H9 (cell line): ENCODE results near the gene ADGRG2. TPM values are rescaled to one million over a fixed set of nuclear protein-coding genes. Genes with fewer than 3 reads are reported as not detected.

Source experiments
- DNase-seq: peaks from one replicate; pipeline ENCODE4 v3.0.0-alpha.2; 2017
- H2AFZ ChIP-seq: one replicate; pipeline ENCODE4 v1.6.1; 2013; ENCODE audit warnings: mild to moderate bottlenecking, low read length, control low read depth, moderate library complexity
- H2AK5ac ChIP-seq: 2 replicates; pipeline ENCODE4 v1.6.1; 2013; ENCODE audit warnings: low read length, control low read depth, mixed read lengths; ENCODE audit not compliant: insufficient read length
- H2BK120ac ChIP-seq: one replicate; pipeline ENCODE4 v1.6.1; 2013; ENCODE audit warnings: low read depth, mild to moderate bottlenecking, low read length, control low read depth, inconsistent platforms; ENCODE audit not compliant: poor library complexity, severe bottlenecking
- H2BK12ac ChIP-seq: 2 replicates; pipeline ENCODE4 v1.6.1; 2013; ENCODE audit warnings: low read length, control low read depth, mixed read lengths, low read depth; ENCODE audit not compliant: insufficient read length
- H2BK15ac ChIP-seq: 2 replicates; pipeline ENCODE4 v1.6.1; 2013; ENCODE audit warnings: low read depth, low read length, control low read depth
- H2BK20ac ChIP-seq: one replicate; pipeline ENCODE4 v1.6.1; 2013; ENCODE audit warnings: low read depth, mild to moderate bottlenecking, low read length, control low read depth, inconsistent platforms; ENCODE audit not compliant: poor library complexity, severe bottlenecking
- H2BK5ac ChIP-seq: 2 replicates; pipeline ENCODE4 v1.6.1; 2013; ENCODE audit warnings: low read length, control low read depth, mixed read lengths; ENCODE audit not compliant: insufficient read length
- H3K14ac ChIP-seq: 2 replicates; pipeline ENCODE4 v1.6.1; 2013; ENCODE audit warnings: low read length, control low read depth; ENCODE audit not compliant: insufficient read depth
- H3K18ac ChIP-seq: 2 replicates; pipeline ENCODE4 v1.6.1; 2013; ENCODE audit warnings: low read depth, mild to moderate bottlenecking, mixed read lengths, low read length, control low read depth; ENCODE audit not compliant: insufficient read length
- H3K23ac ChIP-seq: 2 replicates; pipeline ENCODE4 v1.6.1; 2013; ENCODE audit warnings: low read length, control low read depth, mixed read lengths, low read depth; ENCODE audit not compliant: insufficient read length
- H3K23me2 ChIP-seq: 2 replicates; pipeline ENCODE4 v1.6.1; 2013; ENCODE audit warnings: low read depth, mild to moderate bottlenecking, mixed read lengths, low read length, control low read depth; ENCODE audit not compliant: insufficient read length, poor library complexity, severe bottlenecking
- H3K27ac ChIP-seq: 2 replicates; pipeline ENCODE4 v1.5.1; 2013; ENCODE audit warnings: low read length, control low read depth, mixed read lengths, low read depth; ENCODE audit not compliant: insufficient read length
- H3K27me3 ChIP-seq: 2 replicates; pipeline ENCODE4 v1.6.1; 2013; ENCODE audit warnings: low read length, control low read depth, inconsistent platforms; ENCODE audit not compliant: insufficient read depth
- H3K4ac ChIP-seq: 2 replicates; pipeline ENCODE4 v1.6.1; 2013; ENCODE audit warnings: low read depth, mild to moderate bottlenecking, control low read depth, inconsistent platforms, low read length, moderate library complexity
- H3K4me1 ChIP-seq: 2 replicates; pipeline ENCODE4 v1.6.1; 2013; ENCODE audit warnings: low read length, control low read depth, inconsistent platforms; ENCODE audit not compliant: insufficient read depth
- H3K4me2 ChIP-seq: 2 replicates; pipeline ENCODE4 v1.6.1; 2013; ENCODE audit warnings: low read length, control low read depth, mixed read lengths; ENCODE audit not compliant: insufficient read length, insufficient read depth
- H3K56ac ChIP-seq: 2 replicates; pipeline ENCODE4 v1.6.1; 2013; ENCODE audit warnings: low read depth, mild to moderate bottlenecking, mixed read lengths, low read length, control low read depth; ENCODE audit not compliant: insufficient read length
- H3K79me1 ChIP-seq: 2 replicates; pipeline ENCODE4 v1.6.1; 2013; ENCODE audit warnings: low read depth, mild to moderate bottlenecking, moderate library complexity, low read length, control low read depth, inconsistent platforms; ENCODE audit not compliant: insufficient read depth, poor library complexity, severe bottlenecking
- H3K79me2 ChIP-seq: 2 replicates; pipeline ENCODE4 v1.6.1; 2013; ENCODE audit warnings: low read length, control low read depth, inconsistent platforms; ENCODE audit not compliant: insufficient read depth
- H3K9ac ChIP-seq: 2 replicates; pipeline ENCODE4 v1.6.1; 2013; ENCODE audit warnings: low read length, control low read depth, mixed read lengths; ENCODE audit not compliant: insufficient read length; ENCODE audit errors: extremely low read depth
- H3K9me3 ChIP-seq: one replicate; pipeline ENCODE4 v1.6.1; 2013; ENCODE audit warnings: low read depth, low read length, inconsistent platforms; ENCODE audit not compliant: control insufficient read depth
- H3T11ph ChIP-seq: one replicate; pipeline ENCODE4 v1.6.1; 2013; ENCODE audit warnings: mild to moderate bottlenecking, low read length, control low read depth, inconsistent platforms
- H4K20me1 ChIP-seq: one replicate; pipeline ENCODE4 v1.6.1; 2013; ENCODE audit not compliant: control insufficient read depth, insufficient read length, insufficient read depth
- H4K5ac ChIP-seq: 2 replicates; pipeline ENCODE4 v1.6.1; 2013; ENCODE audit warnings: low read depth, mild to moderate bottlenecking, mixed read lengths, low read length, control low read depth; ENCODE audit not compliant: insufficient read length
- H4K8ac ChIP-seq: replicated peaks from 2 replicates; pipeline ENCODE4 v1.6.1; 2013; ENCODE audit warnings: low read length, control low read depth, mixed read lengths, low read depth; ENCODE audit not compliant: insufficient read length
- H4K91ac ChIP-seq: 2 replicates; pipeline ENCODE4 v1.6.1; 2013; ENCODE audit warnings: low read depth, mild to moderate bottlenecking, moderate library complexity, mixed read lengths, low read length, control low read depth; ENCODE audit not compliant: insufficient read length
- H3K27ac Mint-ChIP-seq, 3 experiments: 2 replicates in 2 of 3; 3 replicates in 1 of 3; pipeline ENCODE4 v1.8.0; 2020 to 2021; ENCODE audit warnings: mixed read lengths in 3 of 3, mild to moderate bottlenecking in 1 of 3, moderate library complexity in 1 of 3
- H3K27me3 Mint-ChIP-seq: 2 replicates; pipeline ENCODE4 v1.8.0; 2021; ENCODE audit warnings: low read depth, mild to moderate bottlenecking, moderate library complexity, mixed read lengths
- H3K36me3 Mint-ChIP-seq, 3 experiments: 2 replicates in 2 of 3; 3 replicates in 1 of 3; pipeline ENCODE4 v1.8.0; 2020 to 2021; ENCODE audit warnings: low read depth in 3 of 3, mixed read lengths in 3 of 3; ENCODE audit not compliant: insufficient read depth in 1 of 3
- H3K4me1 Mint-ChIP-seq, 2 experiments: 2 replicates each; pipeline ENCODE4 v1.8.0; 2020; ENCODE audit warnings: mixed read lengths in 2 of 2
- H3K4me3 Mint-ChIP-seq, 2 experiments: 2 replicates in 1 of 2; 3 replicates in 1 of 2; pipeline ENCODE4 v1.8.0; 2020 to 2021; ENCODE audit warnings: mild to moderate bottlenecking in 2 of 2, mixed read lengths in 2 of 2, moderate library complexity in 1 of 2
- H3K9me3 Mint-ChIP-seq, 2 experiments: 2 replicates in 1 of 2; 3 replicates in 1 of 2; pipeline ENCODE4 v1.8.0; 2020; ENCODE audit warnings: mild to moderate bottlenecking in 2 of 2, mixed read lengths in 2 of 2, moderate library complexity in 1 of 2
- CTCF ChIP-seq: fragments of 200-600 bp; sonication (generic); conservative IDR thresholded peaks from 3 replicates; pipeline ENCODE4 v1.8.0; 2021; ENCODE audit warnings: antibody characterized with exemption, mild to moderate bottlenecking
- WGBS: extraction: QIAGEN DNeasy Blood & Tissue Kit; methylation state at CpG from one replicate; pipeline ENCODE4 v1.1.7; 2013; ENCODE audit warnings: missing lambda C conversion rate, low lambda C conversion rate, mixed read lengths; ENCODE audit not compliant: insufficient read length; ENCODE audit errors: extremely low coverage; 5-methylcytosine and 5-hydroxymethylcytosine counted together
- total RNA-seq: library from RNA; stranded (reverse); gene quantifications from 2 replicates; pipeline ENCODE4 v1.2.1, GENCODE V29; 2021

ADGRG2 gene
- total RNA-seq, 1 experiment from 2014 or later = 6.8 TPM

- no CpG with 5 or more reads among the region's 18 CpGs for WGBS
- no peak for DNase-seq
- H3K27ac ChIP-seq = no peak overlapping the region
Observed at GRCh38 chrX:19121466-19121865, 802 bp downstream of the ADGRG2 start.

More at GRCh38 chrX:19121466-19121865, 802 bp downstream of the ADGRG2 start:
- H3K23ac ChIP-seq = no peak overlapping the region
- peaks cover 9% of the 10 kb centered on the region for H3K23me2 ChIP-seq
- H3K18ac ChIP-seq = no peak overlapping the region
- Mint-ChIP-seq H3K27me3 (peaks cover 38% of the 10 kb centered on the region), H3K4me1 (peaks cover 20 to 27% of the 10 kb centered on the region in 2 experiments), H3K4me3 (peak overlapping the region; percentile 66 to 81), H3K9me3 (peaks cover 52 to 68% of the 10 kb centered on the region in 2 experiments), H3K27ac (no peak overlapping the region), H3K36me3 (peaks cover 0 to 3% (median 3%) of the 10 kb centered on the region in 3 experiments; a peak in 2 of 7 replicates)
- H4K20me1 ChIP-seq = no peaks in the 10 kb centered on the region
- no peak overlapping the region for H2AFZ ChIP-seq
- H4K5ac ChIP-seq = no peak overlapping the region
- H3K9me3 ChIP-seq = no peaks in the 10 kb centered on the region
- no peak overlapping the region for H2BK5ac ChIP-seq
- H3K9ac ChIP-seq = peak overlapping the region; percentile 26
- H2BK15ac ChIP-seq = no peak overlapping the region
- no peak overlapping the region for H4K91ac ChIP-seq
- H3K79me2 ChIP-seq = no peaks in the 10 kb centered on the region
- no peak overlapping the region for H3K14ac ChIP-seq
- no peaks in the 10 kb centered on the region; the same call in 1 of the 2 replicates for H3K27me3 ChIP-seq
- no peak overlapping the region for H3T11ph ChIP-seq
- no peak overlapping the region for H2AK5ac ChIP-seq
- H3K79me1 ChIP-seq = no peaks in the 10 kb centered on the region
- no peak overlapping the region for H2BK12ac ChIP-seq
- no peak overlapping the region for H2BK20ac ChIP-seq
- H4K8ac ChIP-seq = no peak overlapping the region
- H3K4me2 ChIP-seq = peak overlapping the region; percentile 73
- H3K4ac ChIP-seq = no peak overlapping the region
- no peak for TF ChIP-seq CTCF
- H3K4me1 ChIP-seq = peaks cover 4% of the 10 kb centered on the region; the same call in 1 of the 2 replicates
- H3K56ac ChIP-seq = no peak overlapping the region
- H2BK120ac ChIP-seq = no peak overlapping the region
